Stimulated activated CD4-positive, alpha-beta T cell treated with anti-CD3 and anti-CD28 coated beads, Interleukin-12 subunit alpha, Interleukin-12 subunit beta, amount 100 ng/mL, for 24 hours (primary cell): ENCODE data around the gene MUC15.
"Not testable (repeated sequence)": the region's sequence is repeated elsewhere in the genome, so short reads cannot be mapped to it uniquely, and the experiment has no call there.

Source experiments
- DNase-seq, 2 experiments: peaks; one replicate each; pipeline ENCODE4 v3.0.0-alpha.2; 2020; ENCODE audit warnings: low read depth in 2 of 2

Gene MUC15

DNA sequence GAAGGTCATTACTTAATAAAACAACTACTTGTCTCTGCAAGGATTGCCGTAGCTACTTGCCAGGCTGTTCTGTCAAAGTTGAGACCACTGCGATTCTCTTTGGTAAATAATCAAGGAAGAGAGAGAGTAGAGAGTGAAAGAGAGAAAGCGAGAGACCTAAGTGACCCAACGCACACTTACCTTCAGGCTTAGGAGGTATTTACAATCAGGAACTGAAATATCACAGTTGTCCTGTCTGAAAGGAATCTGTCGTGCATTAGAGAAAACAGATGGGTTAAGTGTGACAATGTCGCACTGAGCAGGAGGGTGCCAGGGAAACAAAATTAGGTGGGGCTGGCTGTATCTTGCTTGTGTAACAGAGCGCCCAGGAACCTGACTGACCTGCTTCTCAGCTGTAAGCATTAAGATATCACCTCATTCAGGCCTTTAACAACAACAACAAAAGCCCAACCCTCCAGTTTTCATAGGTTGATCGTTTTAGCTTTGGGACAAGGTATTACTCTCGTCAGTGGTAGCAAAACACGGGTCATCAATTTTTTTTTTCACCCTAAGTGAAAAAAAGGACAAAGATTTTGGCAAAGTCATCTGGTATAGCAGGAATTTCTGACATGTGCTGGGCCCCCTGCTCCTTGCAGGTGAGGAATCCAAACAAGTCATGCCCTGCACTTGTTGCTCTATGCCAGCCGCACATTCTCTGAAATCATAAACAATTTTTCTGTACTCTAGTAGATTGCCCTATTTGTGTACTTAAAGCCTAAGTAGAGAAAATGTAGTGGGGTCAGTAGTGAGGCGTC is at the start of gene MUC15:
Gene MUC15, minus strand, starts transcription at position 403 of the 794 bp plus-strand sequence. CDS start 5,169 bp downstream, outside the sequence.
- no peak for DNase-seq

DNA sequence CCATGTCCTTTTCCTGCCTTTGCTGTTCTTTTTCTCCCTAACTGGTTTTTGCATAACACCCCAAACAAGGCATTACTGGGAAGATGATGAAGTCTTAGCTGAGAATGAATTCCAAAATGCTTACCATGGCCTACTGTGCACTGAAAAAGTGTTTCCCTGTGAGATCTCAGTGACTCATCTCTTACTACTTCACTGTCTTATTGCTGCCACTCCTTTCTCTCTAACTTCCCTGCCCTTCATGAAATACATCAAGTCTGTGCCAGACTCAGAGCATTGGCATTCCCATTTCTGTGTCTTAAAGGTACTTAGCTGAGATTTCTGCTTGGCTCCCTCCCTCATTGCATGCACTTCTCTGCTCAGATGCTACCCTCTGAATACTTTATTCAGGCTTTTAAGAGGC is 49.1 kb upstream of the MUC15 start:
- DNase-seq, result no peak

DNA sequence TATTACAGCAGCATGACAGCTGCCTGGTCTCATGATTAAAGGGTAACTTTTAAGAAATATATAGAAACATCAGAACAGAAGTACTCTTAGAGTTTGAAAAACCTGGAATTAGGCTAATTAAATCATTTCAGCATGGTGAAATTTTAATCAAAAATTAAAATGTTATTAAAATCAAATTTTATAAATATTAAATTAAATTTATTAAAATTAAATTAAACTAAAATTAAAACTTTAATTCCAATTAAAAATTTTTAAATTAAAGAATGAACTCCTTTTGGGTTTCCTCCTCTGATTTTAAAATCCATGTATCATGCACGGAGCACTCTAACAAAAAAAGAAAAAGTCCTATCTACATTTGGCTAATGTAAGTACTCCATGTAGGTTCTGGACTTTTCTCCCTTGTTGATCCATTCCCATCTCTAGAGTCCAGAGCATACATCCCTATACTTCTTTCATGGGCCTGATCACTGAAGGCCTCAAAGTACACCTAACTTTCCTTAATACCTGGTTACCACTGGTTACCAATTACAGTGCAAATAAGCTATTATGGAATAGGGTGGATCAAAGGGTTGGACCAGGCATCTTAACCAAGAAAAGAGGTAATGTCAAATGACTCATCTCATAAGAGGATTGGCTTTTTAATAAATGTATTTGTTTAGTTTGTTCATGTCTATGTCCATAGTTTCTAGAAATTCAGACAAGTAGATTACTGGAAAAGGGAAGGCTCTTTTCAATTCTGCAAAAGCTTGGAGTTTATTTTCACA is 48.4 kb upstream of the MUC15 start:
- DNase-seq, result no peak

DNA sequence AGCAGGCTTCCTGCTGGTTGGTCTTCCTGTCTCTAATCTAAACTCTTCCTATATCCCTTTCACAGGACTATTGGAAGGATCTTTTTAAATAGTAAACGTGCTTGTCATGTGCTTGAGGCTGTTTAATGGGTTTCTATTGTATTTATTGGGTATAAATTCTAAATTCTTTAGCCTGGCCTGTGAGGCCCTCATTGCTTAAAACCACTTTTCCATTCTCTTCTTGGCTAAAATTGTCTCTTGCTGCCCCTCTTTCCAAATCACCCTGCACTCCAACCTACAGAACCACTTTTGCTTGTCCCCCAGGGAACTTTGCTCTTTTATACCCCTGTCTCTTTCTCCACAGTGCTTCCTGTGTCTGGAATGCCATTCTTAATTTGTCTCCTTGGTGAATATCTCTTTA is 46.4 kb upstream of the MUC15 start:
- no peak for DNase-seq

DNA sequence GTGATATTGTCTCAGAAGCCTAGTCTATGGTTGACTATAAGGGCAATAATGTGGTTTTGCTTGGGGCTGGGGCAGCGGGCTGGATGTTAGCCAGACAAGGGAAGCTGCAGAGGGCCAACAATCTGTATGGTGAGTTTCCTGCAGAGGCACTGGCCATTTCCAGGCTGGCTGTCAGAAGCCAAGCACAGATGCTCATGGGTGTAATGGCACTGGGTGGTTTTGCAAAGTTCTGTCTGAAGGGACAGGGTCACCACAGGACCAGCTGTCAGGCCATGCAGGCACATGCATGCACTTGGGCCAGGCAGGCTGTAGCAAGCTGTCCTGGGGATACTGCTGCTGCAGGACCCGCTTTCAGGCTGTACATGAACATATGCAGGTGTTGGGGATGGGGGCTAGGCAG is 41.7 kb upstream of the MUC15 start:
- DNase-seq, result no peak

- DNase-seq, result no peak
Measured at GRCh38 chr11:26608507-26609146, 36.6 kb upstream of the MUC15 start.

- DNase-seq, result no peak
Measured at GRCh38 chr11:26607725-26608506, 35.9 kb upstream of the MUC15 start.

DNA sequence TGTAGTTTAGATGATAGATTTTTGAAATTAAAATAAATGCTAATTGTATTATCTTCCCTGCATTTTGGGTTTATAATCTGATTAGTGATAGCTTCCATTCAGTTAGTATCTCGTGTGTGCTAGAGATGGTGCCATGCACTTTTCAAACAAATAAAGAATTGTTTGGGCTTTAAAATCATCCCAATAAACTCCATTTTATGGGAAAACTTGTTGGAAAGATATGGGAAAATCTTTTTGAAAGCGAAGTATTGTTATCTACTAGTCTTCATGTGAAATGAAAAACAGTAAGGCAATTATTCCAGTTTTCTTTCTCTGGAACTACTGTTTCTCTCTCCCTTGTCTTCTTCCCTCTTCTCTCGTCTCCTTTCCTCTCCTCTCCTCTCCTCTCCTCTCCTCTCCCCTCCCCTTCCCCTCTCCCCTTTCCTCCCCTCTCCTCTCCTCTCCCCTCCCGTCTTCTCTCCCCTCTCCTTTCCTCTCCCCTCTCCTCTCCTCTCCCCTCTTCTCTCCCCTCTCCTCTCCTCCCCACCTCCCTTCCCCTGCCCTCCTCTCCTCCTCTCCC is 27.9 kb upstream of the MUC15 start:
- DNase-seq, result no peak

- no peak for DNase-seq
Measured at GRCh38 chr11:26599425-26599824, 27.4 kb upstream of the MUC15 start.

DNA sequence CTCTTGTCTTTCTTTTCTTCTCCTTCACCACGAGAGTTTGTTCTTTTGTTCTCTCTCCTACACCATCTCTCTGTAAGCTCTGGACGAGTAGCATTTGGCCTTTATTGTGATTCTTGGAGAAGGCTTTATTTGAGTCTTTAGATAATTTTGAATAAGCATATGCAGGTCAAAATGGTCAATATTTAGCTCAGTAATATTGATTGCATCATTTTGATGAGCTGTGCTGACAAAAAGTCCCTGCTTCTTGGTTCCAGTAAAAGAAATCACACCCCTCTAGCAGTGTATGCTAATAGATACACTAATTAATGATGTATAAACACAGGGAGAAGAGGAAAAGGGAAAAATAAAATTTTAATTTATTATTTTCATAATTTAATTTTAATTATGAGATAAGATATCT is 25.8 kb upstream of the MUC15 start:
- DNase-seq, result no peak

GRCh38 chr11:26597049-26597689 is 25.1 kb upstream of the MUC15 start:
- DNase-seq, result not testable (repeated sequence)

DNA sequence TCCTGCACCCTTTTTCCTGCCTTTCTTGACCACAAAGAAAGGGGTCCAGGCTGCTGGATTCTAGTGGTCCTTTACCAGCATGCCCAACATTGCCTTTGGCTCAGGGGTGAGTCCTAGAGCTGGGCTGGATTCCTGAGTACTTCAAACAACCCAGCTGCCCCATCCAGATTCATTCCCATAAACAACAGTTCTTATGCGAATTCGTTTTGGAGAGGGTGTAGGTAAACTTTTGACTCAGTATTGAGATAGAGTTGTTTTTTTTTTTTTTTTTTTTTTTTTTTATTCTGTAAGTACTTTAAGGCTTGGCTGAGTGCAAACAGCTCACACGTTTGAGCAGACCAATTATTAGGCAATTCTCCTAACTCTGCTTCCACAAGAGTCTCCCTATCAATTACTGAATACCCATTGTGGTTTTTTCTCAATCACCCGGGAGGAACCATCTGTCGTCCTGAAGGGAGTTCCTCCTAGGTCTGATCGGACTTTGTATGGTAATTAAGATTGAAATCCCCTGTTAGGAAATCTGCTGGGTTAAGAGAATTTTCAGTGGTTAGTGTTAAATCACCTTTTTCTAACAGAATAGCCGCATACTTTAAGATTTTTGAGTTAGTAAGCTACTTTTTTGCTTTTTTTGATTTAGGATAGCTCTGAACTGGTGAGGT is 23.3 kb upstream of the MUC15 start:
- not testable (repeated sequence) for DNase-seq

DNA sequence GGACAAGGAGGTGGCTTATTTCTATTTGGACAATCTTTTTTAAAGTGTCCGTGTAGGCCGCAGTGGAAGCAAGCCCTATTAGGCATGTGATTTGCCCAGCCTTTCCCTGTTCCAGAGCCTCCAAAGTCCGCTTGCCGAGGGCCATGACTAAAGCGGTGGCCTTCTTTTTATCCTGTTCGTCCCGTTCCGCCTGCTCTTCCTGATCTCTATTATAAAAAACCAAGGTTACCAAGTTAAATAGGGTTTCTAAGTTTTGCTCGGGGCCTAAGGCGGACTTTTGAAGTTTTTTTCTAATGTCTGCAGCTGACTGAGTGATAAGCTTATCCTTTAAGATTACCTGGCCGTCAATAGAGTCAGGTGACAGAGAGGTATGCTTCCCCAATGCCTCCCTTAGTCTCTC is 21.6 kb upstream of the MUC15 start:
- no peak for DNase-seq

GRCh38 chr11:26587073-26587472 is 15.0 kb upstream of the MUC15 start:
- DNase-seq, result no peak

GRCh38 chr11:26584818-26585217 is 12.8 kb upstream of the MUC15 start:
- no peak for DNase-seq

DNA sequence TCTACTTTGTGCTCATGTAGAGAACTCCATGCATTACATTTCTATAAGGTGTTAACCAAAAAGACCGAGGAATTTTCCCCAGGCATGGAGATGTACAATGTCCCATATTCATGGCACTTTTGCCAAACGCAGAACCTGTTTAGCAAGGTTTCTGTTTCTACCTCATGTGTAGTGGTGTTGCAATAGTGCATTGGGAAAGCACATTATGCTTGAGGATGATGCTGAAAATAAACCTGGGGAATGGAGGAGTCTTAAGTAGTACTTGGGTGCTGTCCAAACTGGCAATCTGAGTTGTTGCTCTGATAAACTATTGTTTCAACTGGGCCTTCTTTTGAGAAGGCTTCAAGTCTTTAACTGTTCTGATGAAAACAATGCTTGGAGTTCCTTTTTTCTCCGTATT is 11.5 kb upstream of the MUC15 start:
- no peak for DNase-seq

- no peak for DNase-seq
Measured at GRCh38 chr11:26580929-26581328, 8.9 kb upstream of the MUC15 start.

GRCh38 chr11:26579683-26580082 is 7.6 kb upstream of the MUC15 start:
- DNase-seq, result no peak

DNA sequence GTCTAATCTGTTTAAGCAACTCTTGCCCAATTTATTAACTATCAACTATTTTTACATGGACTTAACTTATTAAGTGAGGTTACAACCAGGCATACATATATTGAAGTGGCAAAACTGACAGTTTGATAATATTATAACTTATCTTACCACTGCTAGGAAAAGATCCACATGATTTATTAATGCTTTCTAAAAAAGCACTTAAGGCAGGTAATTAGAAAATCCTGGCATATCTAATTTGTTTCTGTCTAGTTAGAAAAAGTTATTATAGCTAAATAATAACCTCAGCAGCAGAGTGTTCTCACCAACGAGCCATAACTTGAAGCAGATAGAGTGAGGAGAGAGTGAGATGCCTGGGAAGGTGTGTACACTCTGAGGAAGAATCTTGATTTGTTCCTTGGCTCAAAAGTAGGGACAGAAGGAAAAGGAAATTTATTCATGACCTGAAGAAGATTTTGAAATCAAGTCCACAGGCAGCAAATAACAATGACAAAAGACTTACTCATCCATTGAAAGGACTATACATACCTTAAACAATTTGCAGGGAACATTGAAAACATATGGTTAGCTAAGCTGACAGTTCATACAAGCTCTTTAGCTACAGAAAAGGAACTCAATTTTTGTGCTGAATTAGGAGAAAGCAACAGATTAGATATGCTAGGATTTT is 7.1 kb upstream of the MUC15 start:
- DNase-seq, result no peak

GRCh38 chr11:26575946-26576345 is 3.9 kb upstream of the MUC15 start:
- DNase-seq, result no peak
